ENCODE measurements around the gene MED7. TPM values are rescaled to one million over a fixed set of nuclear protein-coding genes. Genes with fewer than 3 reads are reported as not detected.

MED7 gene
- polyA plus RNA-seq, 1 donor from 2014 or later, result 27.2 TPM

DNA sequence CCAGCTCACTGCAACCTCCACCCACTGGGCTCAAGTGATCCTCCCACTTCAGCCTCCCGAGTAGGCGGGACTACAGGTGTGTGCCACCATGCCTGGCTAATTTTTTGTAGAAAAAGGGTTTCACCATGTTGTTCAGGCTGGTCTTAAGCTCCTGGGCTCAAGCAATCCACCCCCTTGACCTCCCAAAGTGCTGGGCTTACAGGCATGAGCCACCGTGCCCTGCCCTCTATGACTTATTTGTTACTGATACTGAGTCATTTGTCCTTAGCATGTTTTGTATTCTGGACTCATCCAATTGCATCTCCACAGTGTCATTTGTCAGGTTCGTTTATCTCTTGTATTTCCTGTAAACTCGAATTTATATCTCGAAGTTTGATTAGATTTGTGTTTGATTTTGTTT, 35.3 kb upstream of the MED7 start:
- Histone ChIP-seq H3K4me3 (ENCODE audit: low read length) (no peak overlapping the region), H2AFZ (ENCODE audit: low read depth, low read length) (no peak overlapping the region), H3F3A (ENCODE audit: insufficient read depth, low read length, poor library complexity, severe bottlenecking) (no peaks in the 10 kb centered on the region), H3K79me2 (replicated peaks; ENCODE audit: insufficient read depth, low read length) (no peaks in the 10 kb centered on the region), H3K9ac (ENCODE audit: low read length) (no peak overlapping the region), H3K27me3 (ENCODE audit: insufficient read depth, low read depth, low read length) (no peaks in the 10 kb centered on the region), H3K27ac (ENCODE audit: low read length) (no peak overlapping the region), H3K36me3 (ENCODE audit: insufficient read depth, low read length) (no peaks in the 10 kb centered on the region), H4K20me1 (ENCODE audit: insufficient read depth) (no peaks in the 10 kb centered on the region), H3K4me2 (ENCODE audit: low read length) (no peak overlapping the region), H3K9me3 (ENCODE audit: low read length) (no peaks in the 10 kb centered on the region), H3K9me2 (ENCODE audit: insufficient read depth, low read length) (no peaks in the 10 kb centered on the region)
- TF ChIP-seq TAF1 (IDR thresholded peaks at IDR 0.05; ENCODE audit: low read depth) (no peak), SMC3 (conservative IDR thresholded peaks at IDR 0.05; ENCODE audit: poor library complexity) (no peak), EP300 (conservative IDR thresholded peaks at IDR 0.05; ENCODE audit: poor library complexity, severe bottlenecking) (no peak), CTCF (IDR thresholded peaks at IDR 0.05; ENCODE audit: poor library complexity, severe bottlenecking) (no peak), POLR2AphosphoS5 (IDR thresholded peaks at IDR 0.05) (no peak), MXI1 (conservative IDR thresholded peaks at IDR 0.05; ENCODE audit: poor library complexity, severe bottlenecking) (no peak)
- TF ChIP-seq, protein P1, sequence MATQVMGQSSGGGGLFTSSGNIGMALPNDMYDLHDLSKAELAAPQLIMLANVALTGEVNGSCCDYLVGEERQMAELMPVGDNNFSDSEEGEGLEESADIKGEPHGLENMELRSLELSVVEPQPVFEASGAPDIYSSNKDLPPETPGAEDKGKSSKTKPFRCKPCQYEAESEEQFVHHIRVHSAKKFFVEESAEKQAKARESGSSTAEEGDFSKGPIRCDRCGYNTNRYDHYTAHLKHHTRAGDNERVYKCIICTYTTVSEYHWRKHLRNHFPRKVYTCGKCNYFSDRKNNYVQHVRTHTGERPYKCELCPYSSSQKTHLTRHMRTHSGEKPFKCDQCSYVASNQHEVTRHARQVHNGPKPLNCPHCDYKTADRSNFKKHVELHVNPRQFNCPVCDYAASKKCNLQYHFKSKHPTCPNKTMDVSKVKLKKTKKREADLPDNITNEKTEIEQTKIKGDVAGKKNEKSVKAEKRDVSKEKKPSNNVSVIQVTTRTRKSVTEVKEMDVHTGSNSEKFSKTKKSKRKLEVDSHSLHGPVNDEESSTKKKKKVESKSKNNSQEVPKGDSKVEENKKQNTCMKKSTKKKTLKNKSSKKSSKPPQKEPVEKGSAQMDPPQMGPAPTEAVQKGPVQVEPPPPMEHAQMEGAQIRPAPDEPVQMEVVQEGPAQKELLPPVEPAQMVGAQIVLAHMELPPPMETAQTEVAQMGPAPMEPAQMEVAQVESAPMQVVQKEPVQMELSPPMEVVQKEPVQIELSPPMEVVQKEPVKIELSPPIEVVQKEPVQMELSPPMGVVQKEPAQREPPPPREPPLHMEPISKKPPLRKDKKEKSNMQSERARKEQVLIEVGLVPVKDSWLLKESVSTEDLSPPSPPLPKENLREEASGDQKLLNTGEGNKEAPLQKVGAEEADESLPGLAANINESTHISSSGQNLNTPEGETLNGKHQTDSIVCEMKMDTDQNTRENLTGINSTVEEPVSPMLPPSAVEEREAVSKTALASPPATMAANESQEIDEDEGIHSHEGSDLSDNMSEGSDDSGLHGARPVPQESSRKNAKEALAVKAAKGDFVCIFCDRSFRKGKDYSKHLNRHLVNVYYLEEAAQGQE (IDR thresholded peaks at IDR 0.05; ENCODE audit: borderline replicate concordance), result no peak

DNA sequence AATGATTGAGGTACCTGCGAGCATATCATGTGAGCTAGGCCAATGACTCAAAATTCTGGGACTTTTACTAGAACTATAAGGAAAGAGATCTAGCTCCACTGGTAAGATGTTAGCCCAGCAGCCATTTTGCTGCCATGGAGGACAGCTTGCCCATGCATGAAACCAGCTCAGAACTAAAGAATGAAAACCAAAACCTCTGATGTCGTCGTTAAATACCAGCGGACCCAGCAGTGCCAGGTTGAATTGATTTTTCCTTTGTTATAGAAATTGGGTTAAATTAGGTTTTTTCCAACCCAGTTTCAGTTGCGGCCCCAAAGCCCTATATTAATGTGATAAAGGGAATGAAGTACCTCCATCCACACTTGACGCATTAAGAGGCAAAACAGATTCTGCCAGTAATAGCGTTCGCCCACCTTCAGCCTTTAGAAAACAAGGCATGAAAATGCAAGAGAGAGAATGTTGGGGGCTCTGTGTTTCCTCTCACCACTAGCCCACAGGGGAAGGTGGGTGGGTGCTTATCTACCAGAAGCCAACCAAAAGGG, 32.5 kb upstream of the MED7 start:
- Histone ChIP-seq H3K9me2 (ENCODE audit: insufficient read depth, low read length) (no peaks in the 10 kb centered on the region), H3K9me3 (ENCODE audit: low read length) (no peaks in the 10 kb centered on the region), H3K79me2 (replicated peaks; ENCODE audit: insufficient read depth, low read length) (no peaks in the 10 kb centered on the region), H3K9ac (ENCODE audit: low read length) (no peak overlapping the region), H4K20me1 (ENCODE audit: insufficient read depth) (no peaks in the 10 kb centered on the region), H3K4me3 (ENCODE audit: low read length) (no peak overlapping the region), H2AFZ (ENCODE audit: low read depth, low read length) (no peak overlapping the region), H3F3A (ENCODE audit: insufficient read depth, low read length, poor library complexity, severe bottlenecking) (no peaks in the 10 kb centered on the region), H3K27me3 (ENCODE audit: insufficient read depth, low read depth, low read length) (no peaks in the 10 kb centered on the region), H3K4me2 (ENCODE audit: low read length) (no peak overlapping the region), H3K27ac (ENCODE audit: low read length) (no peak overlapping the region), H3K36me3 (ENCODE audit: insufficient read depth, low read length) (no peaks in the 10 kb centered on the region)
- no peak for TF ChIP-seq RAD21 (conservative IDR thresholded peaks at IDR 0.05)
- TF ChIP-seq EP300 (conservative IDR thresholded peaks at IDR 0.05; ENCODE audit: poor library complexity, severe bottlenecking), result no peak

DNA sequence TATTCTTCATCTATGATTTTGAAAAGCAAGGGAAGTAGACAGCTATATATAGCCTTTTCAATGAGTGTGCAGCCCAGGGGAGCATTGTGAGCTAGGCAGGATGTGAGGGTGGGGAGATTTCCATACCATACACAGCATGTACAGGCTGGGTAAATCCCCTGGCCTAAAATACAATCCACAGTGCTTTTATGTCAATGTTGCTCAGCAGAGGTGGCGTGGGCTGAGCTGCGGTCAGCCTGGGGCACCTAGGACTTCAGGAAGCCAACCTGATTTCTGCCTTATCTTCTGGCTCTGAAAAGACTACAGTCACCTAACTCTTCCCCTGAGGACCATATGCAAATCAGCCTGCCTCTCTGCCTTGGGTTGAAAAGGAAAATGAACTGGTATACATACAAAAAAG, 29.7 kb upstream of the MED7 start:
- TF ChIP-seq POLR2AphosphoS5 (IDR thresholded peaks at IDR 0.05) (no peak), RAD21 (conservative IDR thresholded peaks at IDR 0.05) (no peak), TAF1 (IDR thresholded peaks at IDR 0.05; ENCODE audit: low read depth) (no peak), SMC3 (conservative IDR thresholded peaks at IDR 0.05; ENCODE audit: poor library complexity) (no peak), CTCF (IDR thresholded peaks at IDR 0.05; ENCODE audit: poor library complexity, severe bottlenecking) (no peak), EZH2 (IDR thresholded peaks at IDR 0.05; ENCODE audit: borderline replicate concordance, insufficient read depth, low read length, poor library complexity, severe bottlenecking) (no peak), MXI1 (conservative IDR thresholded peaks at IDR 0.05; ENCODE audit: poor library complexity, severe bottlenecking) (no peak), EP300 (conservative IDR thresholded peaks at IDR 0.05; ENCODE audit: poor library complexity, severe bottlenecking) (no peak)
- TF ChIP-seq, protein P1 (IDR thresholded peaks at IDR 0.05; ENCODE audit: borderline replicate concordance), result no peak
- H2AFZ ChIP-seq (ENCODE audit: low read depth, low read length), result no peak overlapping the region
- H3K4me3 ChIP-seq (ENCODE audit: low read length), result peak overlapping the region; percentile 14

More for the DNA sequence above, 29.7 kb upstream of the MED7 start:
- Histone ChIP-seq H3K36me3 (ENCODE audit: insufficient read depth, low read length) (no peaks in the 10 kb centered on the region), H3K9ac (ENCODE audit: low read length) (no peak overlapping the region), H3K9me3 (ENCODE audit: low read length) (no peaks in the 10 kb centered on the region), H3K9me2 (ENCODE audit: insufficient read depth, low read length) (no peaks in the 10 kb centered on the region), H4K20me1 (ENCODE audit: insufficient read depth) (no peaks in the 10 kb centered on the region), H3K27ac (ENCODE audit: low read length) (peak overlapping the region; percentile 28), H3K27me3 (ENCODE audit: insufficient read depth, low read depth, low read length) (no peaks in the 10 kb centered on the region), H3K4me2 (ENCODE audit: low read length) (no peak overlapping the region), H3K79me2 (replicated peaks; ENCODE audit: insufficient read depth, low read length) (no peaks in the 10 kb centered on the region), H3F3A (ENCODE audit: insufficient read depth, low read length, poor library complexity, severe bottlenecking) (no peaks in the 10 kb centered on the region)

Data from neural cell (in vitro differentiated cells).